Activated B cell treated with CpG ODN at 0.5 μM for 24 hours (primary cell): ENCODE data around the gene TBC1D22A. TPM values are rescaled to one million over a fixed set of nuclear protein-coding genes. Genes with fewer than 3 reads are reported as not detected.

ENCODE experiments used
- ATAC-seq: fragments of 200-7000 bp; cut with Tn5 transposase; one replicate; pipeline ENCODE4 v1.10.0; 2021; ENCODE audit warnings: low read depth, mild to moderate bottlenecking, moderate library complexity
- CTCF ChIA-PET: fragments of 350-600 bp; sonication (Branson Sonifier 250); formaldehyde crosslinking; loops from one replicate; lab custom pipeline; 2021; ENCODE audit warnings: antibody characterized with exemption; lab: Charles Lee
- POLR2A ChIA-PET: fragments of 350-600 bp; sonication (Branson Sonifier 250); formaldehyde crosslinking; loops from one replicate; lab custom pipeline; 2021; ENCODE audit warnings: antibody characterized with exemption; lab: Charles Lee
- DNase-seq: peaks from one replicate; pipeline ENCODE4 v3.0.0; 2022
- H3K27ac Mint-ChIP-seq: one replicate; pipeline ENCODE4 v1.8.0; 2020; ENCODE audit warnings: mixed read lengths
- H3K27me3 Mint-ChIP-seq: one replicate; pipeline ENCODE4 v1.8.0; 2021; ENCODE audit warnings: mixed read lengths
- H3K36me3 Mint-ChIP-seq: one replicate; pipeline ENCODE4 v1.8.0; 2021; ENCODE audit warnings: low read depth, mixed read lengths
- H3K4me1 Mint-ChIP-seq: one replicate; pipeline ENCODE4 v1.8.0; 2021; ENCODE audit warnings: mixed read lengths
- H3K4me3 Mint-ChIP-seq: one replicate; pipeline ENCODE4 v1.8.0; 2020; ENCODE audit warnings: mild to moderate bottlenecking, mixed read lengths
- H3K9me3 Mint-ChIP-seq: one replicate; pipeline ENCODE4 v1.8.0; 2020; ENCODE audit warnings: mixed read lengths
- CTCF ChIP-seq: fragments of 200-600 bp; IDR thresholded peaks from one replicate; pipeline ENCODE4 v1.8.0; 2022; ENCODE audit warnings: antibody characterized with exemption, mild to moderate bottlenecking
- intact Hi-C: fragments of 100-400 bp; cut with micrococcal nuclease; formaldehyde crosslinking; loops from one replicate; pipeline ENCODE4 v1.15.1; 2024
- total RNA-seq: library from RNA; stranded (reverse); gene quantifications from 2 replicates; pipeline ENCODE4 v1.2.3, GENCODE V29; 2022

Gene TBC1D22A
- total RNA-seq, 1 donor from 2014 or later, result 85.9 TPM

GRCh38 chr22:46964773-46965550, 202.5 kb downstream of the TBC1D22A start:
- no peaks in the 10 kb centered on the region for H3K27me3 Mint-ChIP-seq
- no peaks in the 10 kb centered on the region for H3K9me3 Mint-ChIP-seq
- intact Hi-C loops, result loop anchor here (5.0 kb wide), 1 partner anchor 228 kb away; the partner anchor contains the start of gene CERK
- ATAC-seq (no peak), DNase-seq (no peak)
- no peak overlapping the region for H3K27ac Mint-ChIP-seq
- CTCF ChIA-PET, result no interaction called here
- peaks cover 55% of the 10 kb centered on the region for H3K36me3 Mint-ChIP-seq
- no peak overlapping the region for H3K4me3 Mint-ChIP-seq
- peaks cover 19% of the 10 kb centered on the region for H3K4me1 Mint-ChIP-seq
- POLR2A ChIA-PET, result no interaction called here
- no peak for TF ChIP-seq CTCF

- H3K9me3 Mint-ChIP-seq, result no peaks in the 10 kb centered on the region
- ATAC-seq, result no peak
- H3K4me1 Mint-ChIP-seq, result peaks cover 28% of the 10 kb centered on the region
- no peak overlapping the region for H3K4me3 Mint-ChIP-seq
- H3K36me3 Mint-ChIP-seq, result peaks cover 54% of the 10 kb centered on the region
- ChIA-PET POLR2A (no interaction called here), CTCF (no interaction called here)
- no peak for TF ChIP-seq CTCF
- no peaks in the 10 kb centered on the region for H3K27me3 Mint-ChIP-seq
- H3K27ac Mint-ChIP-seq, result no peak overlapping the region
- DNase-seq, result no peak
- intact Hi-C loops, result loop anchor here (5.0 kb wide), 1 partner anchor 229 kb away; the partner anchor contains the start of gene CERK
These were observed 203.4 kb downstream of the TBC1D22A start for GRCh38 chr22:46965555-46966494.

GRCh38 chr22:46966495-46966845, 204.0 kb downstream of the TBC1D22A start:
- Mint-ChIP-seq H3K27ac (no peak overlapping the region), H3K4me1 (peaks cover 34% of the 10 kb centered on the region), H3K27me3 (no peaks in the 10 kb centered on the region), H3K36me3 (peaks cover 53% of the 10 kb centered on the region), H3K4me3 (no peak overlapping the region), H3K9me3 (no peaks in the 10 kb centered on the region)
- TF ChIP-seq CTCF, result no peak
- intact Hi-C loops, result loop anchor here (5.0 kb wide), 1 partner anchor 229 kb away; the partner anchor contains the start of gene CERK
- DNase-seq (no peak), ATAC-seq (no peak)
- ChIA-PET CTCF (no interaction called here), POLR2A (no interaction called here)

- H3K36me3 Mint-ChIP-seq, result peaks cover 50% of the 10 kb centered on the region
- intact Hi-C loops, result loop anchor here (5.0 kb wide), 1 partner anchor 230 kb away; the partner anchor contains the start of gene CERK
- CTCF ChIA-PET, result interaction anchor here (1.0 kb wide), 1 partner anchor 10 kb away, joined by 3 read pairs; no protein-coding TSS in a partner anchor
- no peak for ATAC-seq
- no peaks in the 10 kb centered on the region for H3K27me3 Mint-ChIP-seq
- no peak overlapping the region for H3K27ac Mint-ChIP-seq
- H3K9me3 Mint-ChIP-seq, result no peaks in the 10 kb centered on the region
- H3K4me3 Mint-ChIP-seq, result no peak overlapping the region
- POLR2A ChIA-PET, result no interaction called here
- no peak for DNase-seq
- no peak for TF ChIP-seq CTCF
- H3K4me1 Mint-ChIP-seq, result peaks cover 37% of the 10 kb centered on the region
These were observed 204.4 kb downstream of the TBC1D22A start for GRCh38 chr22:46966846-46967245.
